Colon (tissue), 2 donors: ENCODE measurements around the gene DGKG.

ENCODE experiments used
- FAIRE-seq: peaks from 2 replicates; lab custom pipeline; 2012; peaks lifted over from hg19 to GRCh38; lab: Jason Lieb, UNC
- donor health status: control.
- donor health status: control.

Gene DGKG

GRCh38 chr3:186171521-186171920 is 190.5 kb downstream of the DGKG start:
- no peak for FAIRE-seq

- FAIRE-seq = no peak
Measured at GRCh38 chr3:186170516-186170915, 191.5 kb downstream of the DGKG start.

DNA sequence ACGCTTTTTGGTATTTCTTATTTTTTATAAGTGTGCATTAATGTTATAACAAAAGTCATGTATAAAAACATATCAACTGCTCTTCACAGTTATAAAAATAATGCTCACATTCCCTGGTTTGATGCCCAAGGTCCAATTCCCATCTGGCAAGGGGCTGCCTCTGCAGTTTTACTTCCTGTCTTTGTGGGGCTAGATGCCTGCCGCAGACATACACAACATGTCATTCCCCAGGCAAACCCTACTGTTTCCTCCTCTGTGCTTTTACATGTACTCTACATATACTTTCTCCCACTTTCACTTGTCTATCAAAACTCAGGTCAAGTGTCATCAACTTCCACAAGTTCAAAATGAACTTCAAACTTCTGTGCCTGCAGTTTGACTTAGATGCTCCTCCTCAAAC is 192.7 kb downstream of the DGKG start:
- no peak for FAIRE-seq

DNA sequence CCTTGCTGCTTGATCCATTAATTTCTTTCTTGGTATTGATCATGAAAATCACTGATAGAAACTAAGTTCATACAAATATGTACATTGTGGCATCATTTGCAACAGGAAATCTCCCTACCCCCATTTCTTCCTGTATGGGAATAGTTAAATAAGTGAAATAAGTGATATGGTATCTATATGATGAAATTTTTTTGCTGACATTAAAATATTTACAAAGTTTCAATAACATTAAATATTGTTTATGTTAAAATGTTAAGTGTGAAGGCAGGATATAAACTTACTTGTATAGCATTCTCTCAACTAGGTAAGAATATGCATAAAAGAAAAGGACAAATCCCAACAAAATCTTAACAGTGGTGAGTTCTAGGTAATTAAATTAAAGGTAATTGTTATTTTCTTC is 193.1 kb downstream of the DGKG start:
- no peak for FAIRE-seq

DNA sequence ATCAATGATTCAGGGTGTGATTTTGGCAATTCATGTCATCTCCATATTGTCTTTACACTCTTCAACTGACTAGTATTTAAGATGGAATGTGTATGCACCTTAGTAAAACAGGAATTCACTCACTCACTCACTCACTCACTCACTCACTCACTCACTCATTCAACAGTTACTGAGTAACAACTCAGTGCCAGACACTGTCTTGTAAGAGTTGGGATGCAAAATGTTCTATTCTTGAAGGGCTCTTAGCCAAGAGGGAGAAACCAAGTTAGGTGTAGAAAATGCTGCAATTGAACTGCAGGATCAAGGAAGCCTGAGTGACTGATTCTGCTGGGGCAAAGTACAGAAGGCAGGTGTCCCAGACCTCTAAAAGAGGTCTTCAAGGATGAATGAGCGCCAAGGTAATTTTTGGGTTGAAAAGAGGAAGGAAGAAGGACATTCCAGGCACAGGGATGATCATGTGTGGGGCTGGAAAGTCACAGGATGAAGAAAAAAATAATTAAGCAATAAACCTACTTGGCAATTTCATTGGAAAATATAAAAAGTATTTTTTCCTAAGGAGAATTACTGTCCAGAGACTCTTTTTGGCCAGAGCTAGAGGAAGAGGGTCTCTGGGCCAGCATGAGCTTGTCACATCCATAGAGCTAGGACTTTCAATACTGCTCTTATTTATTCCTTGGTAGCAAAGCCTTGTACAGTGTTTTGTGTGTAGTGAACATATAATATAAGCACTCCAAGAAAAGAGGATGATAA is 194.2 kb downstream of the DGKG start:
- no peak for FAIRE-seq

GRCh38 chr3:186166491-186167288 is 195.3 kb downstream of the DGKG start:
- FAIRE-seq = no peak

GRCh38 chr3:186166036-186166435 is 196.0 kb downstream of the DGKG start:
- no peak for FAIRE-seq

DNA sequence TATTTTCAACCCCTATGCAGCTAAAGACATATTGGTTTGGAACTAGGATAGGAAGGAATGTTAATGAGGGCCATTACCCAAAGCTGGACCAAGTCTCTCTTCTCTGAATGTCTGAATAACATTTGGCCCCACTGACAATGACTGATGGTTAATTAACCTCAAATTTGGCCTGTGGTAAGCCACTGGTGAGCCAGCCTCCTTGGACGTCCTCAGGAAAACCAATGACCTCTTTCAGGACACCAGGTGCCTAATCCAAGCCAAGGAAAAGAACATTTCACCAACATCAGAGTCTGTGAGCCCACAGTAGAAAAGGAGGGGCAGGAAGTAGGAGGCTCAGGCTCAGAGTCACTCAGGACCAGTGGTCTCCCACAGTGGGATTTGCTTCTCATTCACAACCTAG is 196.7 kb downstream of the DGKG start:
- no peak for FAIRE-seq

- no peak for FAIRE-seq
Measured at GRCh38 chr3:186164696-186165095, 197.3 kb downstream of the DGKG start.

DNA sequence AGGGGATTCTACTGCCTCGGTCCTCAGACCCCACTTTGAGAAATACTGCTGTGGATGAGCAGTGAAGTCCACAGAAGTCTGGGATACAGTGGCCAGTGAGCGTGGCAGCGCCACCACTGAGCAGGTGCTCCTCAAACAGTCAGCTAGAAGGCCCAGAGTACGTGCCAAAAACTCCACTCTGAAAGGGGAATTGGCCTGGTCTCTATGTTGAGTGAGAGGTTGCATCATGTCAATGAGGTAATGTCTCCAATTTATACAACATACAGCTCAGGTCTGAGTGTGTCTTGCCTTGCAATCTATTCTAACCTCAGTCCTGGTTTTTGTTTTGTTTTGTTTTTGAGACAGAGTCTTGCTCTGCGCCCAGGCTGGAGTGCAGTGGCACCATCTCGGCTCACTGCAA is 199.8 kb downstream of the DGKG start:
- FAIRE-seq = no peak

DNA sequence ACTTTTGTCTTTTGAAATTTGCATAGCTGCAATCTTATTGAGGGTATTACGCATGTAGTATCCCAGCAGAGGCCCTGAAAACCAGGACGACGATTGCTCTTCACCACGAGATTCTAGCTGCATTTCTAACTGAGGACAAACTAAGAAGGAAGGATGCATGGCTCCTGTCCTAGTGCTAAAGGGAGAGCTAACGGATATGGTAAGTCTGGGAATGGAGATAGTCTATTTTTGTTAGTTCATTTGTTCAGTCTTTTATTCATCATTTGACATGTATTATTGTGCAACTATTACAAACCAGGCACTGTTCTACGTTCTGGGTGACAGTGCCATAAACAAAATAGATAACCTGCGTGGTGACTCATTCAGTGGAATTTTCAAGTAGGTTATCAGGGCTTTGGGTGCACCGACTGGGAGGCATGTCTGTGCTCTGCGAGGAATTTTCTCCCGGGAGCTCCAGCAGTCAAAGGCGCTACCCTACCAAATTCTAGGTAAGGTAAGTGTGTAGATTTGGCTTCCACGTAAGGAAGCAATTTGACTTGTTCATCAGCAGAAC is 201.3 kb downstream of the DGKG start:
- FAIRE-seq = no peak

GRCh38 chr3:186154641-186155040 is 207.4 kb downstream of the DGKG start:
- no peak for FAIRE-seq

- no peak for FAIRE-seq
Measured at GRCh38 chr3:186152889-186153292, 209.1 kb downstream of the DGKG start.

DNA sequence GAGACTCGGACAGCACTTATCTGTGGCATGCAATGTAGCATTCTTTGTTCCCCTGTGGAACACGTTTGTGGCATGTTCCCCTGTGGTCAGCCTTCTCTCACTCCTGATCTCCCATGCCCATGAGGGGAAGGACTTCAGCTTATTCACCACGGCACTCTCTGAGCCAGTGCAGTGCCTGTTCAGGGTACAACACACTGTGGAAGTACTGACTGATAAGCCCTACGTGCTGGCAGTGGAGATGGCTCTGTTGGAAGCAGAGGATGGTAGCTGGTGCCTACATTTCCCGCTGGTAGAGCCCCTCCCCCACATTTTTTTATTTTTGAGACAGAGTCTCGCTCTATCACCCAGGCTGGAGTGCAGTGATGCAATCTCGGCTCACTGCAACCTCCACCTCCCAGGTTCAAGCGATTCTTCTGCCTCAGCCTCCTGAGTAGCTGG is 209.7 kb downstream of the DGKG start:
- no peak for FAIRE-seq

GRCh38 chr3:186151077-186151971 is 210.7 kb downstream of the DGKG start:
- FAIRE-seq = no peak

- no peak for FAIRE-seq
Measured at GRCh38 chr3:186150041-186150830, 211.8 kb downstream of the DGKG start.

DNA sequence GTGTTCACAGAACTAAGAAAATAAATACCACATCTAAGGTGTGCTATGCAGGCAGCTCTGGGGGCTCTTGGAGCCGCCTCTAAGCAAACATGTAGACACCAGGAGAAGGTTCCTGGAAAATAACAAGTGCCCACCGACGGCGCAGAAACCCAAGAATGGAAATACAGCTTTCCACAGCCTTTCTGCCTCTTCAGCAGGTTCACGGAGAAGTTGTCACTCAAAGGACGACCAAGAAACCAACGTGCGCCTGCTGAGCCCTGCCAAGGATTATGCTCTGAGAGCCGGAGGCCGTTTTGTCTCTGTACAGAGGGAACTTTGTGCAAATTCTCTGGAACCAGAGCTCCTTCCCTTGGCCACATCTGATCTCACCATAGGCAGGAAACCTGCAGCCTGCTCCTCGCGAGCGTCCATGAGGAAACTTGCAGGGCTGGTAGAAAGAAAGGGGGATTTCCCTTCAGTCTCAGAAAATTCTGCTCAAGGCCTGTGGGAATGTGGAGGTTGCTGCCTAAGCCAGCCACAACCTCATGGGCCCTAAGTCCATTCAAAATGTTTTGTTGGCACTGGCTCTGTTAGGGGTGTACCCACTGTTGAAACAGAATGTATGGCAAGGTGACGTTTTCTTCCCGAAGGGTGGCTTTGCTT is 212.6 kb downstream of the DGKG start:
- no peak for FAIRE-seq

- no peak for FAIRE-seq
Measured at GRCh38 chr3:186144257-186144656, 217.8 kb downstream of the DGKG start.

- FAIRE-seq = no peak
Measured at GRCh38 chr3:186143250-186143649, 218.8 kb downstream of the DGKG start.

GRCh38 chr3:186142393-186142932 is 219.6 kb downstream of the DGKG start:
- no peak for FAIRE-seq

DNA sequence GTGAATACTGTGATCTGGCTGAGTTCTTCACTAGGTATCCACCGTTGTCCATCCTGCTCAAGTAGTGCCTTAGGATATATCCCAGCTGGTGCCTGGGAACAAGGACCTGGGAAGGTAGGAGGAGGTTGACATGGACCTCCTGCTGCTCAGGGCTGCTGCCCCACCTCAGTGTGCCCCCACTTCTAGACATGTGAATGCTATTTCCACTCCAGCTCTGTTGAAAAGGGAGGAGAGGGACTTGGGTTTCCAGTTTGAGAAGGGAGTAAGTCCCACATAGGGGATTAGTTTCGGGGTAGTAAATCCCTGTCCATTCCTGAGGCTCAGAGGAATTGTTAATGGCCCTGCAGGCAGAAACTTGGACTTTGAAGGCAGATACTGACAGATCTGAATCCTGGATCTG is 220.2 kb downstream of the DGKG start:
- no peak for FAIRE-seq
